Jurkat, Clone E6-1 (cell line): ENCODE data around the gene CALR.

Experiments
- DNase-seq: peaks from one replicate; pipeline ENCODE4 v3.0.0-alpha.2; 2011; ENCODE audit warnings: low read depth, low spot score
- H3K4me3 ChIP-seq: 2 replicates; pipeline ENCODE4 v1.5.1; 2011; ENCODE audit warnings: mild to moderate bottlenecking, low read length, control low read depth, moderate library complexity

CALR gene

GRCh38 chr19:12993562-12993961 lies 55.2 kb downstream of the CALR start:
- no peak for DNase-seq
- H3K4me3 ChIP-seq = no peak overlapping the region
